Gastrocnemius medialis (tissue), 4 donors: ENCODE data around the gene HOXB5. TPM values are rescaled to one million over a fixed set of nuclear protein-coding genes. Genes with fewer than 3 reads are reported as not detected.

Source experiments
- ATAC-seq, 2 donors: fragments of 150-250 bp; one replicate each; pipeline ENCODE4 v1.9.1; 2016
- DNase-seq, 2 donors: peaks; one replicate each; pipeline ENCODE4 v3.0.0-alpha.2; 2019
- H3K27ac ChIP-seq, 4 donors: fragments of 200-600 bp; sonication (generic); 1 replicate in 1 of 4; 2 replicates in 3 of 4; pipeline ENCODE4 v1.5.1; 2016 to 2018; ENCODE audit warnings: mild to moderate bottlenecking in 2 of 4, moderate library complexity in 1 of 4
- H3K27me3 ChIP-seq, 3 donors: fragments of 200-600 bp; sonication (generic) in 2 of 3; 1 replicate in 1 of 3; 2 replicates in 2 of 3; pipeline versions ENCODE4 v1.5.1 to v1.6.0; 2016 to 2019; ENCODE audit warnings: mild to moderate bottlenecking in 1 of 3, moderate library complexity in 1 of 3
- H3K36me3 ChIP-seq, 2 donors: fragments of 200-600 bp; sonication (generic) in 1 of 2; one replicate each; pipeline ENCODE4 v1.5.1; 2017 to 2018
- H3K4me1 ChIP-seq, 2 donors: fragments of 200-600 bp; sonication (generic) in 1 of 2; one replicate each; pipeline ENCODE4 v1.5.1; 2016 to 2017; ENCODE audit warnings: mild to moderate bottlenecking in 2 of 2
- H3K4me3 ChIP-seq, 4 donors: fragments of 200-600 bp; sonication (generic) in 3 of 4; 1 replicate in 1 of 4; 2 replicates in 3 of 4; pipeline ENCODE4 v1.5.1; 2016 to 2019; ENCODE audit warnings: mild to moderate bottlenecking in 2 of 4
- H3K9me3 ChIP-seq, 3 donors: fragments of 200-600 bp; sonication (generic) in 2 of 3; 1 replicate in 1 of 3; 2 replicates in 2 of 3; pipeline ENCODE4 v1.5.1; 2016 to 2019
- CTCF ChIP-seq, 5 experiments: fragments of 450-650 bp in 3 of 5; fragments of 200-600 bp in 2 of 5; sonication (generic) in 2 of 5; IDR thresholded peaks in 4 of 5; conservative IDR thresholded peaks in 1 of 5; 1 replicate in 4 of 5; 2 replicates in 1 of 5; pipeline ENCODE4 v1.5.1; 2016 to 2019; ENCODE audit warnings: antibody characterized with exemption in 5 of 5, mild to moderate bottlenecking in 3 of 5, moderate library complexity in 3 of 5
- POLR2A ChIP-seq, 2 donors: fragments of 450-650 bp; IDR thresholded peaks; one replicate each; pipeline ENCODE4 v1.6.1; 2017; ENCODE audit warnings: antibody characterized with exemption in 2 of 2, mild to moderate bottlenecking in 2 of 2, moderate library complexity in 2 of 2
- in situ Hi-C, 4 donors: fragments of 200-750 bp; cut with MboI; loops; one replicate each; pipeline versions ENCODE4 v1.15.0 to v1.8.0; 2017; ENCODE audit warnings: low sequenced_read_pairs in 4 of 4
- intact Hi-C: fragments of 100-400 bp; cut with DNase I; formaldehyde crosslinking; loops from one replicate; pipeline ENCODE4 v1.15.1; 2023; ENCODE audit warnings: low total_unique reads
- total RNA-seq, 4 donors: library from RNA; depleted of rRNA; stranded (reverse); fragments of >200 nt; gene quantifications; one replicate each; pipeline versions ENCODE4 v1.1.0 to v1.2.3, GENCODE V29; 2016

The HOXB5 gene
- total RNA-seq, 4 donors from 2014 or later = not detected

- TF ChIP-seq POLR2A (IDR thresholded peaks at IDR 0.05) (no peak), CTCF (IDR thresholded peaks at IDR 0.05 in 4 of 5, conservative IDR thresholded peaks at IDR 0.05 in 1 of 5) (no peak)
- in situ Hi-C loops (no loop called here), intact Hi-C loops (loop anchor here (5.0 kb wide), 2 partner anchors 278 to 588 kb away; no protein-coding TSS in a partner anchor)
- Histone ChIP-seq H3K27me3 (peaks cover 93 to 97% (median 97%) of the 10 kb centered on the region in 3 donors), H3K4me3 (peak within 1 kb of the TSS; percentile 17 to 64 (median 37)), H3K36me3 (no peaks in the 10 kb centered on the region), H3K9me3 (no peaks in the 10 kb centered on the region), H3K4me1 (peaks cover 4 to 21% of the 10 kb centered on the region in 2 donors), H3K27ac (no peak within 1 kb of the TSS)
- DNase-seq = no peak
- no peak for ATAC-seq
Measured at GRCh38 chr17:48615047-48615962, 21.7 kb upstream of the HOXB5 start, which contains the start of gene HOXB8. HOXB8 (minus strand) TSS chr17:48615292; CDS start chr17:48614704, 588 bp downstream.

- Histone ChIP-seq H3K27me3 (peaks cover 93 to 97% (median 97%) of the 10 kb centered on the region in 3 donors), H3K9me3 (no peaks in the 10 kb centered on the region), H3K4me3 (peak overlapping the region; percentile 17 to 64 (median 37)), H3K36me3 (no peaks in the 10 kb centered on the region), H3K4me1 (peaks cover 4 to 27% of the 10 kb centered on the region in 2 donors), H3K27ac (peak overlapping the region in 2 of 4 donors; percentile 65 to 66)
- DNase-seq (no peak), ATAC-seq (no peak)
- in situ Hi-C loops (no loop called here), intact Hi-C loops (no loop called here)
- TF ChIP-seq CTCF (IDR thresholded peaks at IDR 0.05 in 4 of 5, conservative IDR thresholded peaks at IDR 0.05 in 1 of 5) (no peak), POLR2A (IDR thresholded peaks at IDR 0.05) (no peak)
Measured at GRCh38 chr17:48613862-48614694, 20.5 kb upstream of the HOXB5 start.

GRCh38 chr17:48612854-48613691 is 19.5 kb upstream of the HOXB5 start:
- no peak for DNase-seq
- Histone ChIP-seq H3K36me3 (no peaks in the 10 kb centered on the region), H3K9me3 (no peaks in the 10 kb centered on the region), H3K4me1 (peaks cover 4 to 27% of the 10 kb centered on the region in 2 donors), H3K27ac (peak overlapping the region in 3 of 4 donors; percentile 65 to 66 (median 65)), H3K27me3 (peaks cover 95 to 98% (median 98%) of the 10 kb centered on the region in 3 donors), H3K4me3 (peak overlapping the region; percentile 35 to 64 (median 51))
- no peak for TF ChIP-seq POLR2A (IDR thresholded peaks at IDR 0.05)
- peak in 3 of 5 experiments; percentile 13 to 27 (median 22) for TF ChIP-seq CTCF (IDR thresholded peaks at IDR 0.05 in 4 of 5, conservative IDR thresholded peaks at IDR 0.05 in 1 of 5)
- peak in 1 of 2 donors; percentile 27 for ATAC-seq
- intact Hi-C loops (no loop called here), in situ Hi-C loops (no loop called here)

- in situ Hi-C loops = no loop called here
- Histone ChIP-seq H3K4me3 (peak overlapping the region; percentile 35 to 64 (median 51)), H3K9me3 (no peaks in the 10 kb centered on the region), H3K27me3 (peaks cover 95 to 98% (median 98%) of the 10 kb centered on the region in 3 donors), H3K27ac (peak overlapping the region in 3 of 4 donors; percentile 65 to 66 (median 65)), H3K4me1 (peaks cover 4 to 27% of the 10 kb centered on the region in 2 donors), H3K36me3 (no peaks in the 10 kb centered on the region)
- ATAC-seq (no peak), DNase-seq (no peak)
- intact Hi-C loops = no loop called here
- no peak for TF ChIP-seq POLR2A (IDR thresholded peaks at IDR 0.05)
- TF ChIP-seq CTCF (IDR thresholded peaks at IDR 0.05 in 4 of 5, conservative IDR thresholded peaks at IDR 0.05 in 1 of 5) = no peak
Measured at GRCh38 chr17:48612456-48612853, 18.9 kb upstream of the HOXB5 start.
